HG02798 (cell line): ENCODE measurements around the gene UBE2Z.
A peak's percentile ranks its signal among the peaks of the same experiment; 100 is the strongest.
"Not testable (repeated sequence)": the region's sequence is repeated elsewhere in the genome, so short reads cannot be mapped to it uniquely, and the experiment has no call there.

ENCODE experiments used
- ATAC-seq: cut with Tn5 transposase; IDR thresholded peaks from one replicate; pipeline ENCODE4 v1.9.1; 2021; ENCODE audit warnings: mild to moderate bottlenecking; ENCODE audit not compliant: unreplicated experiment, poor library complexity

The UBE2Z gene

DNA sequence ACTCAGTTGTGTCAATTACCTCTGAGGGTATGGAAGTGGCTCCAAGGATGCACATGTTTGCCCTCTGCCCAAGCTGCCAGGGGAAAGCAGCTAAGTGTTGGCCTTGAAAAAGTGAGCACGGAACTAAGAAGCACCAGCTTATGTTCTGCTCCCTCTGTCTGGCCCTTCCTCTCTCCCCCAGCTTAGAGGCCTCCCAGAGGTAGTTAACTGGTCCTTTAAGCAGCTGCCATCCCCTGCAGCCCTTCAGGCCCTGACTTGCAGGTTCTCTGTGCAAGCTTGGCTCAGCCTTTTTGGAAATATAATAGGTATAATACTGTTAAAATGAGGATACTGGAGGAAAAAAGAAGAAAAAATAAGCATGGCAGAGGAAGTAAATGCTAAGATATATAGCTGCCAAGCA lies 7.0 kb upstream of the UBE2Z start:
- no peak for ATAC-seq

DNA sequence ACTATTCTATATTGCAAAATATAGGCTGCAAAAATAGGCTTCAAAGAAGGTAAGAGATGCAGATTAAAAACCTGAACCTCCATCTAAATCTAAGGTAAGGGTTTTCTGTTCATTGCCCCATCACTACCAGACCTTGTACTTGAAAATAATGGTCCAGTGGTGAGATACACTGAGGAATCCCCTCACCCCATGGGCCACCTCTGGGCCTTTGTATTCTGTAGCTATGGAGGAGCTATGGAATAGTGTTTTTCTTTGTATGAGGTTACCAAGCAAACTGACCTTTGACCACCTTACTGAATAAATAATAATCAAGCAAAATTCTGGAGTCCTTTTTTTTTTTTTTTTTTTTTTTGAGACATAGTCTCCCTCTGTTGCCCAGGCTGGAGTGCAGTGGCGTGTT lies 4.8 kb upstream of the UBE2Z start:
- no peak for ATAC-seq

DNA sequence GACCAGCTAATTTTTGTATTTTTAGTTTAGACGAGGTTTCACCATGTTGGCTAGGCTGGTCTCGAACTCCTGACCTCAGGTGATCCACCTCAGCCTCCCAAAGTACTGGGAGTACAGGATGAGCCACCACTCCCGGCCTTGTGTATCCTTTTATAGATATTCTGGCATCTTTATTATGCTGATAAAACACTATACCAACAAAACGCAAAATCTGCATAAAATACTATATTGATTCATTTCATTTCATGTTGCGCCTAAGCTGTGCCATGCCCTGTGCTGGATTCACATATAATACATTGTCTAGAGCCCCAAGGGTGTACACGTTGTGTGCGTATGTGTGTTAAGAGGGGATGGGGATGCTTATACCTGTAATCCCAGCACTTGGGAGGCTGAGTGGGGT lies 3.8 kb upstream of the UBE2Z start:
- no peak for ATAC-seq

DNA sequence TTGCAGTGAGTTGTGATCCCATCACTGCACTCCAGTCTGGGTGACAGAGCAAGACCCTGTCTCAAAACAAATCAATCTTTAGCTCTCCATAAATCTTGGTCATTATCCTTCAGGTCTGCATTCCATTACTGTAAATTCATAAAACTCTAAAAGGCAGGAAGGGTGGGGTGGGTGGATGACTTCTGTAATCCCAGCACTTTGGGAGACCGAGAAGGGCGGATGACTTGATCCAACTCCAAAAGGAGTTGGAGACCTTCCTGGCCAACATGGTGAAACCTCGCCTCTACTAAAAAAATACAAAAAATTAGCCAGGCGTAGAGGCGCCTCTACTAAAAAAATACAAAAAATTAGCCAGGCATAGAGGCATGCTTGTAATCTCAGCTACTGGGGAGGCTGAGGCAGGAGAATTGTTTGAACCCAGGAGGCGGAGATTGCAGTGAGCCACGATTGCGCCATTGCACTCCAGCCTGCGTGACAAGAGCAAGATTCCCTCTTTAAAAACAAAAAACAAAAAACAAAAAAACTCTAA lies 2.2 kb upstream of the UBE2Z start:
- ATAC-seq, result no peak

DNA sequence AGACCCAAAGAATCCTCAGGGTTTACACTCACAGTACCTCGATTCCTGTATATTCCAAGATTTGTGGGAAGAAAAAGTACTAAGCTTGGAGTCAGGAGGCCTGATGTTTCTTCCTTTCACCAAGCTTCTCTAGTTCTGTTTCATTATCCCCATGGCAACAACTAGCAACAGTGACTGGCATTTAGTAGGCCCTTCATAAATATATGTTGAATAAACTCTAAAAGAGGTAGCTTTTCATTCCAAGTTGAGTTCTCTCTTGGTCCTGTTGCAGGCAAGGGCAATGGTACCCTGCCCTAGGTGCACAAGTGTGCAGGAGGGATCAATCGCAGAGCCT lies 527 bp upstream of the UBE2Z start:
- ATAC-seq, result no peak

DNA sequence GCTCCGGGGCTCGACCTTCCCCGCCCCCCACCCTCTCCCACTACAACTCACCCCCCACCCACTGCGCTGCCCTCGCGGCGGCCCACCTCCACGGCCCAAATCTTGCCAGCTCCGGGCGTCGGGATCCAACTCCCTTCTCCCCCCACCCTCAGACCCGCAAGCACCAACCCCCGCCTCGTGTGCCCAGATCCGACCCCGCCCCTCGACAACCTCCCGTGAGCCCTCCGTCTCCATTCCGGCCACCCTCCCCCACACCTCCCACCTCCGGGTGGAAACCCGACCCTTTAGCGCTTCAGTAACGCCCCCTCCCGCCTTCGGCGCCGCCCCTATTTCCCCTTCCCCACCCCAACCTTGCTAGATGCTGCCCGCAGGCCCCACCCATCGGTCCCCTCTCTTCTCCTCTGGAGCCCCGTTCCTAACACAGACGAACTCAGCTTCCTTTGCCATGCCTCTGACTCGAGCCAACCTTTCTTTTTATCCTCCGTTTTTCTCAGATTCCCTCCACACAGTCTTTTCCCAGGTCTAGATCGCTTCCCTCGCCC lies 717 bp downstream of the UBE2Z start:
- peak; percentile 45 for ATAC-seq

DNA sequence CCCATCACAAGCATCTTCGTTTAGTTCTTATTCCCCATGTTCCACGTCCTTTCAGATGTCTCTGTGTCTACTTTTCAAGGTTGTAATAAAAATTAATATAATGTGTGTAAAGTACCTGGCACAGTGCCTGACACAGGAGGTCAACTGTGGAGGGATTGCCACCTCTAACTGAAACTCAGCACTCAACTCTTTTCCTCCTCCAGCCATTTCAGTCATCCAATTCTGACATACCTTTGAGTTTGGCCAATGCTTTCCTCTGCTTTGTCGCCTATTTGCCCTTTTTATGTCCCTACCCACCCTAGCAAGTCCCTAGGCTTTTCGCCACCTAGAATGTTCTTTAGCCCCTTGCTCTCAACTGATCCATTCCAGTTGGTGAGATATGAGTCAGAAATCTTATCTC lies 1.6 kb downstream of the UBE2Z start:
- no peak for ATAC-seq

DNA sequence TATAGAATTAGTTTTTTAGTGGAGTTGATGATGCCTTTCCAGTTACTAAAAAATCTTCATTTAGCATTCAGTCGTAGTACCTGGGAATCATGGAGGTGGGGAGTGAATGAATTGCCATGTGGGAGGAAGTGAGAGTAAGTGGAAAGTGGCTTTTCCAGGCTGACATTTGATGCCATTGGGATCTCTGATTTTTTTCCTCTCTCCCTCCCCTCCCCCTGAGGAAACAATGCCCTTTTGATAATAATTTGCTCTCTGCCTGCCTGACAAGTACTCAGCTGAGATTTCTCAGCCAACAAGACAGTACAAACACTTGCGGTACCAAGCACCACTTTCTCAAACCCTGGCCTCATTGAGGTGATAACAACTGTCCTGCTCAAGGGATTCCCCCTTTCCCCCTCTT lies 2.2 kb downstream of the UBE2Z start:
- ATAC-seq, result no peak

DNA sequence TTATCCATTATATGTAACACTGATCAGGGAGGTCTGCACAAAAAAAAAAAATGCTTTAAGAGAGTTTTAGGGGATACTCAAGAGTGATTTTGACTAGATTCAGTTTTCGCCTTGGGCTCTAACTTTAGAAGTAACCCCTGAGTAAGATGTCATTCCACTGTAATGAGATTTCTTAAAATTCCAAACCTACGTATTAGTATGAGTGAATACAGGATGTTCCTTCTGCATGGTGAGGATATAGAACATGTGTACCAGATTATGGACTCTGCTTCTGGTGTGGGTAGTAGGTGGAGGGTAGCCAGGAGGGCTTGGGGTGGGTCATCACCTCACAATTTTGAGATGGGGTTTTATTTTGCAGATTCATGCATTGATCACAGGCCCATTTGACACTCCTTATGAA lies 4.3 kb downstream of the UBE2Z start:
- no peak for ATAC-seq

DNA sequence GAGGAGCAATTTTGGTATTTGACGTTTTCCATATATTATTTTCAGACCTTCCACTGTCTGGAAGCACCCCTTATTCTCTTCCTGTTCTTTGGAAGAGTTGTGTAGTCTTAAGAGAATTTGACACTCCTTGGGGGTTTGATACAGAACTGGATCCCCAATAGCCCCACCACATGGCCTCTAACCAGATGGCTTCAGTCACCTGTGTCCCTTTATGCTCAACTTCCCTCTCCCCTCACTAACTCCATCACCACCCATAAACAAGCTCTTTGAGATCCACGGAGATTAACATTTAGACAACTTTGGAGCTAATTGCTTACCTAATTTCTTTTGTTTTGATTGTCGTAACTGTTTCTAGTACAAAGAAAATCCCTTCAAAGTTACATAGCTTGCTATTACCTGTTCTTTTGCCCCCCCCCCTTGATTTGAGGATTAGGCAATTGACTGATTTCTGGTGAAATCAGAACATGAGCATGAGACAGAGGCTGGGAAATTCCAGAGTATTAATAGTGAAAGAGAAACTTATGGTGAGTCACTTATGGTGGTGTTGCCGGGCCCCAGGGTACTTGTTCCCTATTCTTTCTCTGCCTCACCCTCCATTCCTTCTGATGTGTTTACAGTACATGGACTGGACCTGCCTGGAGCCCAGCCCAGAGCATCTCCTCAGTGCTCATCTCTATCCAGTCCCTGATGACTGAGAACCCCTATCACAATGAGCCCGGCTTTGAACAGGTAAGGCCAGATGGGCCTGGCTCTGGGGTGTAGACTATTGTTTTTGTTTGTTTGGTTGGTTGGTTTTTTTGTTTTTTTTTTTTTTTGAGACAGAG lies 7.5 kb downstream of the UBE2Z start:
- ATAC-seq, result peak; percentile 81

DNA sequence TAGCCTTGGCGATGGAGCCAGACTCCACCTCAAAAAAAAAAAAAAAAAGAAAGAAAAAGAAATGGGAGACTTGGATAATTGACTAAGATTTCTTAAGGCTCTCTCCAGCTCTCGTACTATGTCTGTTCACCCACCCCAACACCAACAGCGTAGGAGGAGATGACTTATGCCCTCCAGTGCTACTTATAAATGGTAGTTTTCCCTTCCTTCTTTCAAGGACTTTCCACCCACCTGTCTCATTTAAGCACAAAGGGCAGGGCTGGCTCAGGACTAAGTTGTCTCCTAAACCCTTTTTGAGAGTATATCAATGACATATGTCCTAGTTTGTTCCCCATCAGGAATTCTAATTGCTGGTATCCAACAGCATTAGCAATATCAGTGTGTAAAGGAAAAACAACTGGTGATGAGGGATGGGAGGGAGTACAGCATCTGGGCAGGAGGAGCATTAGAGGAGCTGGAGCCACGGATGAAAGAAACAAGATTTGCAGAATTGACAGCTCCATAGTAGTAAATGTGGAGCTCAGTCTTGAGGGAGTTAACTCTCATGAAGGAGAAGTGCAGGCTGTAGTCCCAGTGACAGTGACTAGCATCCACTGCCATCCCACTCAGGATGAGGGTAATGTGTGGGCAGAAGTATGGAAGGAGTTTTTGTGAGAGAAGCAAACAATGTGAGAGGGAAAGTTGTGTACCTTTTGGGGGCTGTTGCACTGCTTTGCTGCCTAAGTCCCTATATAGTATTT lies 17.2 kb downstream of the UBE2Z start:
- no peak for ATAC-seq

DNA sequence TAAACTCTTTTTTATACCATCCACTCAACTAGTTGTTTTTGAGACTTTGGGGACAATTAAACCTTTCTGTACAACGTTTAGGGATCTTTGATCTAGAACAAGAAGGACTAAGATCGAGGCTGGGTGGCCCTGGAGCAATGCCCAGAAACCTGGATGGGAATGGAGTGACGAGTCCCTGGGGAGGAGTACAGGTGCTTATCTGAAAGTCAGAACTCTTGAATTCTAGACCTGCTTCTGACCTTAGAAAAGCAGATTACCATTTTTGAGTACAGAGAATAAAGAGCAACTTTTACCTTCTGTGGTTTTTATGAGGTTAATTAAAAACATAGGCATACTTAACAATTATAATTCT lies 17.8 kb downstream of the UBE2Z start:
- no peak for ATAC-seq

DNA sequence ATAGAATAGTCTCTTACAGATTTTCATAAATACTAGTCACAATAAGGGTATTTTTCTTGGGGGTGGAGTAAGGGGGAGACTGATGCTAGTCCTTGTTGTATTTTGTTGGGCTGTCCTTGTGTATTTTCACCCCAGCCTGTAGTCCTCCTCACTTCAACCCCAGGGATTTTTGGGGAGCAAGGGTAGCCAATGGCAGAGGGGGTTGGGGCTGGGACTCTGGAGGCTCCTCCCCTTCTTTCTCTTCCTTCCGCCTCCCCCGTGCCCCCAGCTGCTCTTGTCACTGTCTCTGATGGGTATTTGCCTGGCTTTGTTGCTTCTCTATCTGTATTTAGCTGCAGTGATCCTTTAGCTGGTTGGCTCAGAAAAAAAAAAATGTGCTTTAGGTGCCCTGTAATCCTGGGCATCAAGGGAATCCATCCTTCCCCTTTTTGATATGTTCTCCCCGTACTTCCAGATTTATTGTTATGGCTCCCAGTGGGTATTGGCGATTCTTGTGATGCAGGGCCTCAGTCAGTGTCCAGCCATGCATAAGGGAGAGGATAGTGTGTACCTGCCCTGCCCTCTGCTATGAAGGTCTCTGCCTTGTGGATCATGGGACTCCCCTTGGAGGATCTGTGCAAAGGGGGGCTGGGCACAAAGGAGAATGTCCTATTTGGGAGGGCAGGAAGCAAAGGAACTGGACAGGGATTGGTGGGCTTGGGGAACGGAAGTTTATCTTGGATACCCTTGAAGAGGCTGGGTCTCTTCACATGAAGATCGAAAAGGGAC lies 20.0 kb downstream of the UBE2Z start:
- no peak for ATAC-seq

DNA sequence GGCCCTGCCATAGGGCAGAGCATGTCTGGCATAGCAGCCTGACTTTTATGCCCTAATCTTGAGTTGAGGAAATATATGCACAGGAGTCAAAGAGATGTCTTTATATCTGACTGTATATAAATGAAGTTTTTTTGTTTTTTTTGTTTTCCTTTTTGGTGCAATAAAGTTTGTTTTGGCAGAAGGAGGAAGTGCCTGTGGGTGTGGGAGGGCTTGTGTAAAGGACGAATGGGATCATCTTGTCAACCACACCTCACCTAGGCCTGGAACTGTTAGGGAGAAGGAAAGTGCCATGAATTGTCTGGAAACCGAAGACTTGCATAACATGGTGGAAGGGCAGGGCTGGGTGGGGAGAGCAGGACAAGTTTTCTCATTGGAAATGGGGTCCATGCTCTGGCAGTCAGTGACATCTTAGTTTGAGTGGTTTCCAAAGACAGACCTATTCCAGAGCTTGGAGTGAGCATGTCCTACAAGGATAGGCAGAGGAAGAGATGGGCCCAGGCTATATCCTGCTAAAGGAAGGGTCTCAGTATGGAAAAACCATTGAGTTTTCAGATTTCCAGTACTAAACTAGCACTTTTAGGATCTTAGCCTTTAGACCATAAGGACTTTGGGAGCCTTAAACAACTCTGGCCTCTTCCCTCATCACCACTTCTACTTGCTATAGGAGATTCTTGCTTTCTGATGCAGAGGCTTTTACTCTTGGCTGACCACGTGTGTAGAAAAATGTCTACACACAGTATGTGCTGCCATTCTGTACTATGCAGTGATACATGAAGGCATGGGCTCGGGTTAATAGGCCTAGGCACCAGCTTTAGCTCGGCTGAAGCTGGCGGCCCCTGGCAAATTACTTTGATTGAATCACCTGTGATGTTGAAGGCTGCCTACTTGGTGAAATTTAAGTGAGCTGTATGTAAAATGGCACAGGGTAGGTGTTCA lies 20.9 kb downstream of the UBE2Z start:
- ATAC-seq, result no peak

DNA sequence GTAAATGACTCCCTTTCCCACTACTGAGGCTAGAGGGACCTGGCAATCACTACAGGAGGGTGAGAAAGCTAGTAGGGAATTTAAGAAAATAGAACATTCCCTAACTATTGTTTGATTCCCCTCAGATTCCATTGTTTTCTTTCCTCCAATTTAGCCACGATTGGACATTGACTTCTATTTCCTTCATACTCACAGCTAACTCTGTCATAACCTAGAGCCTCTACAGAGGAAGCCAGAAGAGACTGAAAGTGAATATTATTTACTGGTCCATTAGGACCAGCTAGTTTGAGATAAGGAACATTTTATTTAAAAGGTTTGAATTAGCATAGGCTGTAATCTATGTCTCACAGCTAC lies 21.6 kb downstream of the UBE2Z start:
- ATAC-seq, result no peak

DNA sequence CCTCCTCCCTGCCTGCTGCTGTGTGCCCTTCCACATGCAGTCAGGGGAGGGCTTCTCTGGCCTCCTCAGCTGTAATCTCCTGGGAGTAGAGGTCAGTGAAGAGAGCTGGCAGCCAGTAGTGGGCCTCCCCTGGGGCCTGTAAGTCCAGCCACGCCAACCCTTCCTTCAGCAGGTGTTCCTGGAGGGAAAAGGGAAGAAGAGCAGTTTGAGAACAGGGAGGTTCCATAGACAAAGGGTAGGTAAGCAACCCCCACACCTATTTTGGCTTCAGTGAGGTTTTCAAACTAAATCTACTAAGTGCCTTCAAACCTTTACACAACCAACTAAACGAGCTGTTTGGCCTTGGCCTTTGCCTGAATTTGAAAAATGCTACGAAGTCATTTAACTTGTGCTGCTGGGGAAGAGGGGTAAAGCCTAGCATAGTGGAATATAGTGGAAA lies 22.2 kb downstream of the UBE2Z start:
- ATAC-seq, result no peak

DNA sequence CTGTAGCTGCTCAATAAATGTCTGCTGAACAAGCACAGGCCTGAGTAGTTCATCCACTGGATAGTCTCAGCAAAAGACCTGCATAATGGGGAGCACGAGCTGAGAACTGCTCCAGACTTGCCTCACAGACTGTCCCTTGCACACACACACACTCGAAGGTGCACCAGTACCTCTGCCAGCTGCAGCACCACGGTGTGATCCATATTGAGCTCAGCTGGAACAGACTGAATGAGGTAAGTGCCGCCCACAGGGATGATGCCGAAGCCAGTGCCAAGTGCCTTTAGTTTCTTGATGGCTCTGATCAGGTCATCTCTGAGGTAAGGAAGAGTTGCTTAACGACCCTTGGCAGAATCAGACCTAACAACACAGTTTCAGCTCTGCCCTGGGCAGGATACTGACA lies 24.8 kb downstream of the UBE2Z start:
- no peak for ATAC-seq

DNA sequence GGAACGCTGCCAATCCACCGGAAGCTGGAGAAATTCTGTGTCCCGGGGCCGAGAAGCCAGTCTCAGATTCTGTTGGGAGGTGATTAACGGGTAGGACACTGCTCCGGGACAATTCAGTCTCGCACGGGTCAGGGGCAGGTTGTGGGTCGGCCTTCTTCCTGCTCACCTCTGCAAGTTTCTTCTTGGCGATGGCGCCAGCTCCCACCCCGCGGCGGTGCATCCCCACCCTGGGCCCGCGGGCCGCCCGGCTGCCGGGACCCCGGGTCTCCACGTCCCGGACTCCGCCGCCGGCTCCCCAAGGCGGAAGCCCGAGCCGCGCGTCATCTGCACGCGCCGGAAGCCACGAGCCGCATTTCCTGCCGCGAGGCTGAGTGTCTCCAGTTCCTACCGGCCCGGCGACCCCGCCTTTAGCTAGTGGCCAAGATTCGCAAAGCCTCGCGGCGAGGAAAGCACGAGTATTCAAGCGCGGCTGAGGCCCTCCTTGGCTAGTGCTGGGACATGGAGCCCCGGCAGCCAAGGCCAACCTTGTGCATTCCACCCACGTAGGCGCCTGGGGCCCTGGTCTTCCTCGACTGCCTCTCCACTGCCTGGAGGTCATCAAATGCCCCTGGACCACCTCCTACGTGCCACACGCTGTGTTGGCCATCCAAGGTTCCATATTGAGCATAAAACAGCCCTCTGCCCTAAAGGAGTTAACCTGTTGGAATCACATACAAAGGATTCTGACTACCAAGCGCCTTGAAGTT lies 36.5 kb downstream of the UBE2Z start, which contains the start of gene SNF8:
Gene SNF8 (minus strand): TSS at position 328 of the 746 bp plus-strand sequence. CDS start 108 bp downstream, at position 220.
- peak; percentile 93 for ATAC-seq

DNA sequence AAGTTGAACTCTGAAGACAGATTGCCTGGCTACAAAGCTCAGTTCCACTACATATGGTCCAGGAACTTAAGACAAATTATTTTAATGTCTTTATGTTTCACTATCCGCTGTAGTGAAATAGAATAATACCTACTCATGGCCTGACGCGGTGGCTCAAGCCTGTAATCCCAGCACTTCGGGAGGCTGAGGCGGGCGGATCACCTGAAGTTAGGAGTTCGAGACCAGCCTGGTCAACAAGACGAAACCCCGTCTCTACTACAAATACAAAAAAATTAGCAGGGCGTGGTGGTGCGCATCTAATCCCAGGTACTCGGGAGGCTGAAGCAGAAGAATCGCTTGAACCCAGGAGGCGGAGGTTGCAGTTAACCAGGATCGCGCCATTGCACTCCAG lies 37.0 kb downstream of the UBE2Z start:
- ATAC-seq, result not testable (repeated sequence)
